GM18909 (cell line): ENCODE results near the gene MAP3K19.
A peak's percentile ranks its signal among the peaks of the same experiment; 100 is the strongest.
"Not testable (repeated sequence)": the region's sequence is repeated elsewhere in the genome, so short reads cannot be mapped to it uniquely, and the experiment has no call there.

Source experiments
- ATAC-seq: cut with Tn5 transposase; IDR thresholded peaks from one replicate; pipeline ENCODE4 v1.9.1; 2021; ENCODE audit warnings: mild to moderate bottlenecking; ENCODE audit not compliant: unreplicated experiment, poor library complexity

MAP3K19 gene

DNA sequence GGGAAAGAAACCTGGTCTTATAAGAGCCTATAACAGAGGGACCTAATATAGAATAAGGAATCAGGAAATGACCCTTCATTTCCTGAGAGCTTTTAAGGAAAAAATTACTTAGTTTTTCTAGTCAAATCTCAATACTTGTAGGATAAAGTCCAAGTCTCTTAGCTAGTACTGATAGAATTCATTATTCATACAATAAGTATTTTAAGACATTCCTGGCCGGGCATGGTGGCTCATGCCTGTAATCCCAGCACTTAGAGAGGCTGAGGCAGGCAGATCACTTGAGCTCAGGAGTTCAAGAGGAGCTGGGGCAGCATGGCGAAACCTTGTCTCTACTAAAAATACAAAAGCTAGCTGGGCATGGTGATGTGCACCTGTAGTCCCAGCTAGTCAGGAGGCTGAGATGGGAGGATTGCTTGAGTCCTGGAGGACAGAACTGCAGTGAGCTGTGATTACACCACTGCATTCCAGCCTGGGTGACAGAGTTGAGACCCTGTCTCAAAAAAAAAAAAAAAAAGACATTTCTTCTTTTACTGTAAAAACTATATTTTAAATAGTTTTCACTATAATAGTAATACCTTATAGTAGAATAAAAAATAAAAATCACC lies 8.0 kb upstream of the MAP3K19 start:
- ATAC-seq: no peak

DNA sequence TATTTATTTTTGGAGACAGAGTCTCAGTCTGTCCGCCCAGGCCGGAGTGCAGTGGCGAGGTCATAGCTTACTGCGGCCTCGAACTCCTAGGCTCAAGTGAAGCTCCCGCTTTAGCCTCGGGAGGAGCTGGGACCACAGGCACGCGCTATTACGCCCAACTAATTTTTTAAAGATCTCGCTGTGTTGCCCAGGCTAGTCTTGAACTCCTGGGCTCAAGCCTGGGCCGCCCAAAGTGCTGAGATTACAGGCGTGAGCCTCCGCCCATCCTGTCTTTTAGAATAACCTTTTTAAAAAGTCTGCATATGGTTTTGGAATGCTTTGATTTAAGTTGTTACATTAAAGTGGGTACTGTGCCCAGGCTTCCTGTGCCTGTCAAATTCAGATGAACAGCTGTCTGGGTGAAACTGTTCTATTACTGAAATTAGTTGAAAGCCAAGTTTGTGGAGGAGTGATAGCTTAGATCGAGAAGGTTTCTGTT lies 5.8 kb upstream of the MAP3K19 start:
- ATAC-seq: peak; percentile 43

DNA sequence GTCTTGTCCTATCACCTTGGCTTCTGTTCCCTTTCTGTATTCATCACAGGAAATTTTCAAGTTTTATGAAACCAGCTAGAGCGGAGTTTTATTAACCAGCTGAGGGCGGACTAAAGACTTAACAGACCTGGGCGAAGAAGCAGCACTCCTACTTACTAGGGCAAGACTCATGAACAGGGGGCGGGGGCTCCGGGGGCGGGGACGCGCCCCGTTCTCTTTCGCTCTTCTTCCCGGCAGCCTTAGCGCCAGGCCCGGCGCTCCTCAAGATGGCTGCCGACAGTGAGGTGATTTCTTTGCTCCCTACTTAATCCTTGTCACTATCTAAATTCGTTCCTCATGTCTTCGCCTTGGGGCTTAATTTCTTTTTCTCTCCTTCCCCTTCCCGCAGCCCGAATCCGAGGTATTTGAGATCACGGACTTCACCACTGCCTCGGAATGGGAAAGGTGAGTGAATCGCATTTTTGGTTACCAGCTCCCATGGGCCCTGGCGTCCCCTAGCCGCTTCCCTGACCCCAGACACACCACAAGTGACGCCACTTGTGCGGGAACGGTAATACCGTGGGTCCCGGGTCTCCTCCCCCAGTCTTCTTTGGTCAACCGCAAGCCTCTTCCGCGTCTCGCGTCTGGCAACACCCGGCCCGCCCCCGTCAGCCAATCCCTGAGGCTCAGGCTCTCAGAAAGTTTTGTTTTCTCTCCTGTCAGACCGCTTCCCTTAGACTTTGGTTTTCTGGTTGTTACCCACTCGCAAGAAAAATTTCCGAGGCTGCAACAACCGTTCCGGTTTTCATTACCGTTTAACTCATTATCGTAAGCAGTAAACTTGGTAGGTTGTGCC lies 5.0 kb upstream of the MAP3K19 start, which contains the start of gene RAB3GAP1:
Gene RAB3GAP1, plus strand, starts transcription at position 251 of the 835 bp plus-strand sequence. Its CDS starts 16 bp downstream, at position 267.
- peak; percentile 87 for ATAC-seq

DNA sequence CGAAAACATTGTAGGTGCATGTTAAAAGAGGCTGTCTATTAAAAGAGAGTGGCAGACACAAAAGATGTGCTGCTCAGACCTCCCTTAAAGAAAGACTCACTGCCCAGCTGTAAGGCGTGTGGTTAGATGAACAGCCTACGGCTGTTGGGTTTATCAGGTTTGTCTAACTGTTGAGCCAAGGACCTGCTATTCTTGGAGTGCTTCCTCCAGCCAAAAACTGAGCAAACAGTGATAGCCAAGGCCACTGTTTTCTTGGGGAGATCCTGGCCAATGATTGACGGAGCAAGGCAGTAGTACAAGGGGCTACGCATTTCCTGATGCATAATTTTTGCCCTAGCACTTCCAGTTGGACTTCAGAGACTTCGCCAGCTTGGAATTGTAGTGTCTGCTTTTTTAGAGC lies 3.4 kb upstream of the MAP3K19 start:
- no peak for ATAC-seq

DNA sequence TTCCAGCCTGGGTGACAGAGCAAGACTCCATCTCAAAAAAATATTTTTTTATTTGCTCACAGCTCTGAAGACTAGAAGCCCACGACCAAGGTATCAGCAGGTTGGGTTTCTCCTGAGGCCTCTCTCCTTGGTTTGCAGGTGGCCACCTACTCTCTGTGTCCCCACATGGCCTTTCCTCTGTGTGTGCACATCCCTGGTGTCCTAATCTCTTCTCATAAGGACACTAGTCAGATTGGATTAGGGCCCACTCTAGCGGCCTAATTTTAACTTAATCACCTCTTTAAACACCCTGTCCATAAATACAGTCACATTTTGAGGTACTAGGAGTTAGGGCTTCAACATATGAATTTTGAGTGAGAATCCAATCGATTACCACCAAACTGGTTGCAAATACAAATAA lies 2.9 kb upstream of the MAP3K19 start:
- ATAC-seq: no peak

DNA sequence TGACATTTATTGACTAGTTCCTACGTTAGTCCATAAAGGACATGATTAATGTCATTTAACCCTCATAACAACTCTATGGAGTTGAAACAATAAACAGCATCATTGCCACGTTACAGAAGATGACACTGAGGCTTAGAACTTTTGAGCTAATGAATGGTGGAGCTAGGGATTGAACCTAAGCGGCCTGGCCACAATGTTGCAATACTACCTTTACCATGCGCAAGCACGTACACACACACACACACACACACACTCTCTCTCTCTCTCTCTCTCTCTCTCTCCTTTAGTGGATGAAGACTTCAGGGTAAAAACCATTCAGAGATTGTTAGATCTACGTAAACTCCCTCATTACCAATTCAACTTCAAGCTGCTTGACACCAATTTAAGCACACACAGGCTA lies 875 bp upstream of the MAP3K19 start:
- ATAC-seq: no peak

DNA sequence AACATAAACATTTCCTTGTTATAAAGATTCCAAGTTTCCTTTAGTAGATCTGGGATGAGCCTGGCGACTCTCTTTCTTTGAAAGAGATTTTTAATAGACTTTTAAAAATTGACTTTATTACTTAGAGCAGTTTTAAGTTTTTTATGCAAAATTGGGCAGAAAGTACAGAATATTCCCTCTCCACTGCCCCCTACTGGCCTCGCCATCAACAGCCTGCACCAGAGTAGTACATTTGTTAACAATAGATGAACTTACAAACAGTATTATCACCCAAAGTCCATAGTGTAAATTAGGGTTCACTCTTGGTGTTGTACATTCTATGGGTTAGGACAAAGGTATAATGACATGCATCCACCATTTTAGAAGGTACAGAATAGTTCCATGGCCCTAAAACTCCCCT lies 3.9 kb downstream of the MAP3K19 start:
- ATAC-seq: no peak

DNA sequence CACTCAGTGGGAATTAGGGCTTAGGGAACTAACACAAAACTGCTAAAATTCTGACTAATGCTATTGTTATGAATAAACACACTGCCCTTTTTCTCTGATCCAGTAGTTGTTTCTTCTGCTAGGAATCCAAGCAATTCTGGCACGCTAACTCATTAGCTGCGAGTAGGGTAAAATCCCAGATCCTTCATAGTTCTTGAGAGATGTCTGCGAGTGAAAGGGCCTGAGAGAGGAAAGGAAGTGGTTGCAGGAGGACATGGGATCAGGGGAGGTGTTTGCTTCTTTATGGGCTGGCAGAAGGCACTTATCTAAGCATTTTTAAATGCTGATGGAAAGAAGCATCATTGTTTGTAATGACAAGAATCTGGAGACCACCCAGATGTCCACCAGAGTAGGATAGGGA lies 9.4 kb downstream of the MAP3K19 start:
- ATAC-seq: no peak

DNA sequence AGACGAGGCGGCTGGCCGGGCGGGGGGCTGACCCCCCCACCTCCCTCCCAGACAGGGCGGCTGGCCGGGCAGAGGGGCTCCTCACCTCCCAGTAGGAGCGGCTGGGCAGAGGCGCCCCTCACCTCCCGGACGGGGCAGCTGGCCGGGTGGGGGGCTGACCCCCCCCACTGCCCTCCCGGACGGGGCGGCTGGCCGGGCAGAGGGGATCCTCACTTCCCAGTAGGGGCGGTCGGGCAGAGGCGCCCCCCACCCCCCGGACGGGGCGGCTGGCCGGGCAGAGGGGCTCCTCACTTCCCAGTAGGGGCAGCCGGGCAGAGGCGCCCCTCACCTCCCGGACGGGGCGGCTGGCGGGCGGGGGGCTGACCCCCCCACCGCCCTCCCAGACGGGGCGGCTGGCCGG lies 14.0 kb downstream of the MAP3K19 start:
- ATAC-seq: not testable (repeated sequence)

DNA sequence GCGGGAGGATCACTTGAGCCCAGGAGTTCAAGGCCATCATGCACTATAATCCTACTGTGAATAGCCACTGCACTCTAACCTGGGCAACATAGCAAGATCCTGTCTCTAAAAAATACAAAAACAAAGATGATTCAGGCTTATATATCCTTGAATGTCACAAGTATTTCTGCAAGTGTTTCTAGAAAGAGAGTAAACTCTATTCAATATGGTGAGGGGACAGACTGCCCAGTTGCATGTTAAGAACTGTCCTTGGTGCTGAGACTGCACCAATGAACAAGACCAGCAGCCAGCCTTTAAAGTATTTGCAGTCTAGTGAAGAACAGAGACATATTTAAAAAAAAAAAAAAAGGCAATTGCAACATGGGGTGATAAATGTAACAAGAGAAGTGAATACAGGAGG lies 16.4 kb downstream of the MAP3K19 start:
- ATAC-seq: no peak

DNA sequence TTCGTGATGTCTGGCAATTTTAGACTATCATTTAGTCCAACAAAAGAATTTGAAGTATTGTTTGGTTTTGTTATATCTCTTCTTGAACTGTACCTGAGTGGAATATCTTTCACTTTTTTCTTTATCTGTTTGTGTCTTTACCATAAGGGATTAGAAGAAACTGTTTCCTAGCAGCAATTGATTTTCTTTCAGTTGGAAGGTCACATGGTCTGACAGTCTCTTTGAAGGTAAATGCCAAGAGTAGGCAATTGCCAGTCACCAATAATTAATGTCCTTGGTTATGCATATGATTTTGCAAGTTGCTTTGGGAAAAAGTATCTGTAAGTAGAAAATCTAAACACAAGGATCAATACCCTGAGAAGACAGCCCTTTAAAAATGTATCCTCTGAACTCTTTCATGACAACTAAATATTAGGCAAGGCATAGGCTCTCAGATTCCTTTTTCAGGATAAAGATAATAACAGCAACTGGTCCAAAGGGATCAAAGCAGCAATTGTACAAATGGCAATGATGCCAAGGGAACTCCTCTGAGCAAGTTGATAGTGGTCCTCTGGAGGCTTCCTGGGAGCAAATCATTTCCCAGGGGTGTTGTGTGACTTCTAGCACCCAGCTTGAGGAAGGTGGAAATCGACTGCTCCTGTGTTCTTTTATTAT lies 17.6 kb downstream of the MAP3K19 start:
- no peak for ATAC-seq

DNA sequence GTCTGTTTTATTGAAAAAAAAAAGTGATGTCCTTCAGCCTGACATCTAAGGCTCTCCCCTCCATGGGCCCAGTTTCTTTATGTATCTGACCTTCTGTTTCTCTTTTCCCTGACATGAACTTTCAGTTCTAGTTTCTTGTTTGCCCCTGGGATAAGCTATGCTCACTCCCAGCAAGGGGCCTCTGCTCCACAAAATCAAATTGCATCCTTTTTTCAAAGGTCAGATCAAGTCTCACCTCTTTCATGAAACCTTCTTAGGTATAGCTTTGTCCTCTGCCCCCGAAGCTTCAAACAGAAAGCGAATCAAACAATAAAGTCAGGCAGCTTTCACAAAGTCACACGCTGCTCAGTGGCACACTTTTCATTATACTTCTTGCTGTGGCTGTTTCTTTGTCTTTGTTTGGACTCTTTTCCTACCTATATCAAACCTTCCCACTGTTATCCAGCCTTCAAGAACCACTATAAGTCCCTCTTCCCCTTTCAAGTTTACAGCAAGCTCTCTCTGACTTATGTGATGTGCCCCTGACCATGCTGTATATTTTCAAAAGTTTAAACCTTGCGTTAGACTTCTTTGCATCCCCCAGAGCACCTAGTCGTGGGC lies 23.3 kb downstream of the MAP3K19 start:
- no peak for ATAC-seq

DNA sequence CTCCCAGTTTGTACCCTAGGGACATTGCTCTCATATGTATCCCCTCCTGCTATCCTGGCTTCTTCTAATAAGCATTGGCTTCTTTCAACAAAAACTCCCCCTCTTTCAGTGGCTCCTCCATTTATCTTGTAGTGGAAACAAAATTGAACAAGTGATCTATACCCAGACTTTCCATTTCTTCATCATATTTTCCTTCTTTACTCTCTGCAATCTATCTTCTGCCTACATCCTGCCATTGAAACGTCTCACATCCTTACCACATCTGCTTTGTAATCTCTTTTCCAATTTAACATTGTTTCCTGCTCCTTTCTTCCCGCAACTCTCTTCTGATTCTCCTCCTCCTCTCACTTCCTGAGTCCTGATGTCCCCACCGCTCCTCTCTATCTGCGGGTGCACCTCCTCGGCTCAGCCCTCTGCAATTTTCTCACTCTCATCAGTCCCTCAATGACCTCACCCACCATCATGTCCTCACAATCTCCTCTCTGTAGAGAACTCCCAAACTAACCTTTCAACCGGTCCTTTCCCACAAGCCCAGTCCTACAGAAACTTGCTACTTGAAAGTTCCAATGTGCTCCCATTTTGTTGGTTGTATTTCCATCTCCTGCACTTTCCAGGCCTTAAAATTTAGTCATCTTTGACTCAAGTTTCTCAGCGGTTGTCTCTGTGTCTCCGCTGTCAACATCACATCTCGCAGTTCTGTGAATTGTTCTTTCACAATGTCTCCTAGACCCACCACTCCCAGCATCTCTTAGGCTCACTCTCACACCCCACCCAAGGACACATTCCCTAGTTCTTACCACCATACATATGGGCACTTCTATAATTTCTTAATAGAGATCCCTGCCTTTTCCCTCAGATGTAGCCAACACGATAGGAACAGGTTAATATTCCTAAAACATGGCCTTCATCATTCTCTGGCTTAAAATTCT lies 24.0 kb downstream of the MAP3K19 start:
- ATAC-seq: no peak

DNA sequence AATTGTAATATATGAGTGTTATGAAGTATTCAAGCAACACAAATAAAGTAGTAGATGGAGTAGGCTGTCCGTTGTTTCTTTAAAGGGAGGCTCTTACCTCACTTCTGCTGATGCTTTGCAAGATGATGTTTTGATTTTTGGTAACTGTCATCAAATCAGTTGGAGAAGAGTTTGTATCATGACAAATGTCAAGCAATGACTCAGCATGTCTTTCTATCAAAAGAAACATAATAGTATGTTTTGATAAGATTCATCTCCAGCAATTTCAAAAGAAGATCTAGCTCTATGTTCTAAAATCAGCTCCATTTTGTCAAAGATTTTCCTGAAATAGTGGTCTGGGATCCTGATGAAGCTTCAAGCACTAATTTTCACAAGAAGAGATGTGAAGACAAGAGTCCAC lies 25.6 kb downstream of the MAP3K19 start:
- ATAC-seq: no peak

DNA sequence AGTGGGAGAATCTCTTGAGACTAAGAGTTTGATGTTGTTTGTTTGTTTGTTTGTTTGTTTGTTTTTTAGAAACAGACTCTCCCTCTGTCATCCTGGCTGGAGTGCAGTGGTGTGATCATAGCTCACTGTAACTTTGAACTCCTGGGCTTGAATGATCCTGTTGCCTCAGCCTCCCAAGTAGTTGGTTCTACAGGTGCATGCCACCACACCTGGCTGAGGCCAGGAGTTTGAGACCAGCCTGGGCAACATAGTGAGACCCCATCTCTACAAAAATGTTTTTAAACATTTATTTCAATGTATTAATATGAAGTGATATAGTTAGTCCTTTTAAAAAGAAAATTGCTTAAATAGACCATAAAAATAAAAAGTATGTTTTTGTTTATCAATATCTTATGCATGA lies 35.6 kb downstream of the MAP3K19 start:
- ATAC-seq: no peak

DNA sequence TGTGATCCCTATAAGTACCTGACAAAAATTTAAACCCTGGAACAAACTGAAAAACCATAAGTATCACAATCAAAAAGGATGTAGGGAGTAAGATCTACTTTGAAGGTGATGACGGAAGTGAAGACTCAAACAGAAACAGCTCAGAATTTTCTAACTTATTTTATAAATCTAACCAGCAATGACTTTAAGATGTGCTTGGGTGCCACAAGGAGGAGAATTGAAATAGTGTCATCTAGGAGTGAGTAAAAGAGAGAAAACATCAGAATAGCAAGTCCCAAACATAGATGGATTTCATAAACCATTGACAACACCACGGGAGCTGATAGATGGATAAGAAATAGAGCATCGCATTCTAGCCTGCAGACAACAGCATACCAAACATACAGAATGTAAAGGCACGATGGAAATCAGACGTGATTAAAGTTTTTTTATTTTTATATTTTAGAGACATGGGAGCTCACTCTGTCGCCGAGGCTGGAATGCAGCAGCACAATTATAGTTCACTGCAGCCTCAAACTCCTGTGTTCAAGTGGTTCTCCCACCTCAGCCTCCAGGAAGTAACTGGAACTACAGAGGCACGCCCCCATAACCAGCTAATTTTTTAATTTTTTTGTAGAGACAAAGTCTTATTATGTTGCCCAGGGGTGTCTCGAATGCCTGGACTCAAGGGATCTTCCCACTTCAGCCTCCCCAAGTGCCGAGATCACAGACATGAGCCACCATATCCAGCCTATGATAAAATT lies 36.9 kb downstream of the MAP3K19 start:
- ATAC-seq: no peak

DNA sequence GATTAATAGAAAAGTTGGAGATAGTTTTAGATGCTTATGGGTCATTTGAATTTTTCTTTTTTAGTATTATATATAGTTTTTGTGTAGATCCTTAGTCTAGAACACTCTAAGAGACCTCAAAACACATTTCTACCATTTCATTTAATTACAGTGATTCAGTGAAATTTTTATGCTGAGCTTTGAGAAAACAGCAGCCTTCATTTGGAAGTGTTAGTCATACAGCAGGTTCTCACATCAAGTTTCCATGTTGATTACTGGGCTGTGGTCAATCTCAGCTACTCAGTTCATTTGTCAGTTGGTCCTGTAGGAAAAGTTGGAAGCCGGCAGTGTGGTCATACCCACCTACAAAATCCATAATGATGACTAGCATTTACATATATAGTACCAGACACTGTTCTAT lies 37.9 kb downstream of the MAP3K19 start:
- no peak for ATAC-seq

DNA sequence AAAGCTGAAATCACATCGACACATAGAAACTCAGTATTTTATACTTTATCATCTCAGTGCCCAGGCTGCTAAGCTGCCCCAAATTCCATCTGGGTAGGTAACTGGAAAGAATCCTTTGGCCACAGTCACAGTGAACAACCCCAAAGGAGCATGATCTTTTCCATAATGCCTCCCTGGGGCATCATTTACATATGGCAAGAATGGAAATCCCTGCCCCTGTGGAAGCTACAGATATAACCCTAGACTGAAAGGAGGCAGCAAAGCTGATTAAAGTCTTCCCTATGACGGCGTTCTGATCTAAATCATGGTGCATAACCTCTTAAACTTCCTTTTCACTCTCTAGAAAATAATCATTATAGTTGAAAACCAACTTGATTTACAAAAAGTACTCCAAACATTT lies 41.5 kb downstream of the MAP3K19 start:
- ATAC-seq: no peak
